GM12878 (cell line): ENCODE results near the gene BNC2. TPM values are rescaled to one million over a fixed set of nuclear protein-coding genes. Genes with fewer than 3 reads are reported as not detected.
A peak's percentile ranks its signal among the peaks of the same experiment; 100 is the strongest.

Experiments
- ATAC-seq: fragments of 200-7000 bp; cut with Tn5 transposase; 3 replicates; pipeline ENCODE4 v1.9.1; 2020; ENCODE audit warnings: mild to moderate bottlenecking, moderate library complexity
- BruUV-seq: library from RNA; stranded (reverse); fragments of 400-500 nt; replicated peaks from 2 replicates; lab custom pipeline; 2021; lab: Mats Ljungman, UMichigan
- CTCF ChIA-PET: fragments of 300-600 bp; sonication (Branson Sonifier 250); formaldehyde crosslinking; extraction: SDS; loops from one replicate; lab custom pipeline; 2021; ENCODE audit warnings: inconsistent platforms; lab: Yijun Ruan, JAX
- POLR2A ChIA-PET: fragments of 350-600 bp; formaldehyde crosslinking; extraction: SDS; loops from one replicate; lab custom pipeline; 2021; ENCODE audit warnings: inconsistent platforms; lab: Charles Lee
- RAD21 ChIA-PET: fragments of 300-600 bp; sonication (Branson Sonifier 250); formaldehyde crosslinking; loops from one replicate; lab custom pipeline; 2023; ENCODE audit warnings: antibody characterized with exemption; ENCODE audit not compliant: unreplicated experiment; lab: Charles Lee
- SMC1A ChIA-PET: fragments of 300-600 bp; sonication (Branson Sonifier 250); formaldehyde crosslinking; loops from one replicate; lab custom pipeline; 2023; ENCODE audit not compliant: unreplicated experiment, uncharacterized antibody; lab: Charles Lee
- DNase-seq: peaks from one replicate; pipeline ENCODE4 v3.0.0-alpha.2; 2011; ENCODE audit warnings: low read depth, low spot score
- FAIRE-seq: peaks from 3 replicates; lab custom pipeline; 2011; peaks lifted over from hg19 to GRCh38; lab: Jason Lieb, UNC
- H2AFZ ChIP-seq: 2 replicates; pipeline ENCODE4 v1.6.0; 2011; ENCODE audit warnings: low read depth, low read length, control low read depth; ENCODE audit not compliant: control insufficient read depth
- H3K27ac ChIP-seq: 2 replicates; pipeline ENCODE4 v1.5.1; 2011; ENCODE audit warnings: control low read depth; ENCODE audit not compliant: control insufficient read depth, insufficient read depth
- H3K27me3 ChIP-seq, 2 experiments: replicated peaks in 1 of 2; 2 replicates each; pipeline versions ENCODE4 v1.6.0 to v1.6.1; 2011; ENCODE audit warnings: low read length in 1 of 2; ENCODE audit not compliant: control insufficient read depth in 2 of 2, insufficient read depth in 2 of 2
- H3K36me3 ChIP-seq, 2 experiments: 2 replicates each; pipeline ENCODE4 v1.5.1; 2011; ENCODE audit warnings: low read length in 1 of 2; ENCODE audit not compliant: control insufficient read depth in 2 of 2, insufficient read depth in 2 of 2
- H3K4me1 ChIP-seq: 2 replicates; pipeline ENCODE4 v1.6.1; 2011; ENCODE audit warnings: mild to moderate bottlenecking, low read length, moderate library complexity, mixed read lengths; ENCODE audit not compliant: control insufficient read depth, insufficient read depth
- H3K4me2 ChIP-seq: 2 replicates; pipeline ENCODE4 v1.6.0; 2011; ENCODE audit warnings: control low read depth; ENCODE audit not compliant: control insufficient read depth, insufficient read depth
- H3K4me3 ChIP-seq: fragments of 200-600 bp; sonication (generic); 2 replicates; pipeline ENCODE4 v1.5.1; 2016
- H3K79me2 ChIP-seq: 2 replicates; pipeline ENCODE4 v1.6.0; 2011; ENCODE audit warnings: low read length; ENCODE audit not compliant: control insufficient read depth, insufficient read depth
- H3K9ac ChIP-seq: 2 replicates; pipeline ENCODE4 v1.8.0; 2011; ENCODE audit warnings: low read length, control low read depth, mixed read lengths; ENCODE audit not compliant: control insufficient read depth, insufficient read depth
- H3K9me3 ChIP-seq: replicated peaks from 3 replicates; pipeline ENCODE4 v1.5.1; 2011; ENCODE audit warnings: mild to moderate bottlenecking, low read length; ENCODE audit not compliant: control insufficient read depth, insufficient read depth
- H4K20me1 ChIP-seq: 2 replicates; pipeline ENCODE4 v1.6.0; 2011; ENCODE audit not compliant: control insufficient read depth, insufficient read depth
- DPF2 ChIP-seq: fragments of 450-650 bp; IDR thresholded peaks from 2 replicates; pipeline ENCODE4 v1.6.1; 2017; ENCODE audit warnings: mild to moderate bottlenecking
- MTA2 ChIP-seq: fragments of 450-650 bp; IDR thresholded peaks from 2 replicates; pipeline ENCODE4 v1.6.1; 2016; ENCODE audit warnings: low read depth, mild to moderate bottlenecking, moderate library complexity
- RFX5 ChIP-seq: IDR thresholded peaks from 2 replicates; pipeline ENCODE4 v1.6.1; 2011; ENCODE audit warnings: low read depth, low read length, improper control_type of control experiment
- TCF3 ChIP-seq: IDR thresholded peaks from 2 replicates; pipeline ENCODE4 v1.6.1; 2012; ENCODE audit warnings: low read depth, mild to moderate bottlenecking, low read length, borderline replicate concordance; ENCODE audit not compliant: insufficient read depth
- ZNF384 ChIP-seq: IDR thresholded peaks from 2 replicates; pipeline ENCODE4 v1.6.1; 2012; ENCODE audit warnings: low read depth, mild to moderate bottlenecking, low read length, improper control_type of control experiment, borderline replicate concordance
- WGBS: methylation state at CpG from one replicate; pipeline ENCODE4 v1.1.6; 2016; ENCODE audit warnings: low lambda C conversion rate; ENCODE audit not compliant: insufficient replicate concordance, insufficient coverage; ENCODE audit errors: missing lambda C conversion rate; 5-methylcytosine and 5-hydroxymethylcytosine counted together
- in situ Hi-C: fragments of 300-500 bp; cut with MboI; formaldehyde crosslinking; loops from 9 replicates; pipeline ENCODE4 v1.14.3; 2018; ENCODE audit warnings: mixed read lengths
- intact Hi-C: fragments of 100-400 bp; cut with micrococcal nuclease; formaldehyde crosslinking; loops from one replicate; pipeline ENCODE4 v1.14.2; 2022; ENCODE audit not compliant: unreplicated experiment
- polyA plus RNA-seq, 11 experiments: library from polyadenylated mRNA; depleted of rRNA in 4 of 11; unstranded in 6 of 11; stranded (reverse) in 5 of 11; fragments of >200 nt; fragmentation: Nextera tagmentation in 4 of 11; fragmentation: Illumina TruSeq in 1 of 11; extraction: Ambion mirVana in 4 of 11; extraction: Trizol in 1 of 11; gene quantifications; 1 replicate in 1 of 11; 2 replicates in 10 of 11; pipeline versions ENCODE4 v1.2.1 to v1.2.3, GENCODE V29; 2011 to 2016; ENCODE audit warnings: inconsistent platforms in 2 of 11, missing spikeins in 2 of 11, low read depth in 1 of 11
- total RNA-seq, 4 experiments: library from RNA; depleted of rRNA in 3 of 4; stranded (reverse); fragments of >200 nt in 3 of 4; fragmentation: Illumina TruSeq in 1 of 4; extraction: Trizol in 1 of 4; gene quantifications; 2 replicates each; pipeline versions ENCODE4 v1.2.1 to v1.2.3, GENCODE V29; 2013 to 2021
- TF ChIP-seq, protein P1 (sequence below): fragments of 450-650 bp; IDR thresholded peaks from 2 replicates; pipeline ENCODE4 v1.6.1; 2017; ENCODE audit warnings: mild to moderate bottlenecking, moderate library complexity

BNC2 gene
- total and polyA plus RNA-seq, 10 of the 15 experiments (the other 5 are each of a cell fraction or from before 2014, with no cell fraction given): 0.05 to 14.5 (median 0.26) TPM

DNA sequence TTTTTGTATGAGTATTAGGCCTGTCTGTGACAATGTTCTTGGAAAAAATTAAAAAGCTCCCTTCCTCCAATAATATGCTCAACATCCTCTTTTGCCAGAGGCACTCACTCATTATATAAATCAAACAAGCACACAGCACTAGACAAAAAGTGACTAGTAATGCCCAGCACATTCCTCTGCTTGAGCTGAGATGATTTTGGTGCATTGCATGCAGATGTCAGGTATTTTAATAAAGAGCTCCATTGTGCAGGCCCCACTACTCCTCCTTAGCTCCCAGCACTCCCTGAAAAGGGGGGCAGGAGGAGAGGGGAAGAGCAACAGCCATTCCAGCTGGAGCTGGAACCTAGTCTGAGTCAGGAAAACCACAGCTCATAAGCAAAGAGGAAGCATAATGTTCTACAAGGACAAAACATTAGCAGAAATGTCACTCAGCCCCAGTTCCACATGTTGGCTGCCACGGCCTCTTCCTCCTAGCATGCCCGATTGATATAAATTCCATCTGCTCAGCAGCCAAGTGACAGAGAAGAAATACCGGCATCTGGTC, 348.5 kb downstream of the BNC2 start:
- Histone ChIP-seq H4K20me1 (no peaks in the 10 kb centered on the region), H3K27me3 (no peaks in the 10 kb centered on the region), H3K4me1 (no peaks in the 10 kb centered on the region), H2AFZ (no peak overlapping the region), H3K79me2 (no peaks in the 10 kb centered on the region), H3K4me3 (no peak overlapping the region), H3K9me3 (no peaks in the 10 kb centered on the region), H3K9ac (no peak overlapping the region), H3K27ac (no peak overlapping the region), H3K36me3 (no peaks in the 10 kb centered on the region), H3K4me2 (no peak overlapping the region)
- ChIA-PET RAD21 (interaction anchor here (0.6 to 3.7 kb wide), 6 partner anchors 12 to 71 kb away, joined by 3 to 19 read pairs (median 3); no protein-coding TSS in a partner anchor), SMC1A (interaction anchor here (0.7 to 2.4 kb wide), 19 partner anchors 10 to 162 kb away, joined by 3 to 14 read pairs (median 4); no protein-coding TSS in a partner anchor), POLR2A (interaction anchor here (0.7 to 1.5 kb wide), 4 partner anchors 21 to 63 kb away, joined by 3 to 5 read pairs (median 4); no protein-coding TSS in a partner anchor), CTCF (interaction anchor here (0.5 to 2.2 kb wide), 4 partner anchors 8 to 44 kb away, joined by 4 to 10 read pairs (median 4); no protein-coding TSS in a partner anchor)
- ATAC-seq (no peak), DNase-seq (no peak), FAIRE-seq (no peak)
- intact Hi-C loops (no loop called here), in situ Hi-C loops (no loop called here)
- no TSS peak for BruUV-seq
- WGBS: 0% methylated on average over 3 of the region's 3 CpGs
- TF ChIP-seq MTA2 (no peak), ZNF384 (no peak), DPF2 (0 out of 2 replicates have a peak, but pooled peaks have one; percentile 18), RFX5 (no peak), TCF3 (no peak)
- TF ChIP-seq, protein P1, sequence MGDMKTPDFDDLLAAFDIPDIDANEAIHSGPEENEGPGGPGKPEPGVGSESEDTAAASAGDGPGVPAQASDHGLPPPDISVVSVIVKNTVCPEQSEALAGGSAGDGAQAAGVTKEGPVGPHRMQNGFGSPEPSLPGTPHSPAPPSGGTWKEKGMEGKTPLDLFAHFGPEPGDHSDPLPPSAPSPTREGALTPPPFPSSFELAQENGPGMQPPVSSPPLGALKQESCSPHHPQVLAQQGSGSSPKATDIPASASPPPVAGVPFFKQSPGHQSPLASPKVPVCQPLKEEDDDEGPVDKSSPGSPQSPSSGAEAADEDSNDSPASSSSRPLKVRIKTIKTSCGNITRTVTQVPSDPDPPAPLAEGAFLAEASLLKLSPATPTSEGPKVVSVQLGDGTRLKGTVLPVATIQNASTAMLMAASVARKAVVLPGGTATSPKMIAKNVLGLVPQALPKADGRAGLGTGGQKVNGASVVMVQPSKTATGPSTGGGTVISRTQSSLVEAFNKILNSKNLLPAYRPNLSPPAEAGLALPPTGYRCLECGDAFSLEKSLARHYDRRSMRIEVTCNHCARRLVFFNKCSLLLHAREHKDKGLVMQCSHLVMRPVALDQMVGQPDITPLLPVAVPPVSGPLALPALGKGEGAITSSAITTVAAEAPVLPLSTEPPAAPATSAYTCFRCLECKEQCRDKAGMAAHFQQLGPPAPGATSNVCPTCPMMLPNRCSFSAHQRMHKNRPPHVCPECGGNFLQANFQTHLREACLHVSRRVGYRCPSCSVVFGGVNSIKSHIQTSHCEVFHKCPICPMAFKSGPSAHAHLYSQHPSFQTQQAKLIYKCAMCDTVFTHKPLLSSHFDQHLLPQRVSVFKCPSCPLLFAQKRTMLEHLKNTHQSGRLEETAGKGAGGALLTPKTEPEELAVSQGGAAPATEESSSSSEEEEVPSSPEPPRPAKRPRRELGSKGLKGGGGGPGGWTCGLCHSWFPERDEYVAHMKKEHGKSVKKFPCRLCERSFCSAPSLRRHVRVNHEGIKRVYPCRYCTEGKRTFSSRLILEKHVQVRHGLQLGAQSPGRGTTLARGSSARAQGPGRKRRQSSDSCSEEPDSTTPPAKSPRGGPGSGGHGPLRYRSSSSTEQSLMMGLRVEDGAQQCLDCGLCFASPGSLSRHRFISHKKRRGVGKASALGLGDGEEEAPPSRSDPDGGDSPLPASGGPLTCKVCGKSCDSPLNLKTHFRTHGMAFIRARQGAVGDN: no peak
